AG20443 (cell line): Measurements from ENCODE around the gene NAT14.
"Not testable (repeated sequence)": the region's sequence is repeated elsewhere in the genome, so short reads cannot be mapped to it uniquely, and the experiment has no call there.

Experiments
- DNase-seq: peaks from one replicate; pipeline ENCODE4 v3.0.0; 2012; ENCODE audit warnings: low spot score, mixed read lengths

Gene NAT14

GRCh38 chr19:55503157-55503501, 18.1 kb downstream of the NAT14 start:
- no peak for DNase-seq

- peak; percentile 99 for DNase-seq
Measured at GRCh38 chr19:55503502-55504251, 18.7 kb downstream of the NAT14 start.

GRCh38 chr19:55504252-55504603, 19.2 kb downstream of the NAT14 start:
- DNase-seq = no peak

GRCh38 chr19:55504981-55505380, 20.0 kb downstream of the NAT14 start:
- DNase-seq = no peak

- DNase-seq = no peak
Measured at GRCh38 chr19:55508120-55508519, 23.1 kb downstream of the NAT14 start.

GRCh38 chr19:55516878-55517620, 32.1 kb downstream of the NAT14 start:
- peak; percentile 100 for DNase-seq

- peak; percentile 63 for DNase-seq
Measured at GRCh38 chr19:55519451-55520311, 34.7 kb downstream of the NAT14 start.

- no peak for DNase-seq
Measured at GRCh38 chr19:55520691-55521292, 35.8 kb downstream of the NAT14 start.

- DNase-seq = no peak
Measured at GRCh38 chr19:55525289-55526101, 40.5 kb downstream of the NAT14 start.

GRCh38 chr19:55526216-55527196, 41.5 kb downstream of the NAT14 start:
- DNase-seq = peak; percentile 73

- no peak for DNase-seq
Measured at GRCh38 chr19:55527197-55528029, 42.4 kb downstream of the NAT14 start.

- peak; percentile 45 for DNase-seq
Measured at GRCh38 chr19:55528030-55528803, 43.2 kb downstream of the NAT14 start.

GRCh38 chr19:55529636-55530234, 44.7 kb downstream of the NAT14 start:
- no peak for DNase-seq

GRCh38 chr19:55530996-55531395, 46.0 kb downstream of the NAT14 start:
- DNase-seq = no peak

- not testable (repeated sequence) for DNase-seq
Measured at GRCh38 chr19:55534280-55534679, 49.3 kb downstream of the NAT14 start.

- no peak for DNase-seq
Measured at GRCh38 chr19:55535173-55535964, 50.4 kb downstream of the NAT14 start.

GRCh38 chr19:55535965-55536350, 51.0 kb downstream of the NAT14 start:
- DNase-seq = no peak
